ACC112 (cell line): ENCODE data around the gene PAX1.

Experiments used
- H2AFZ ChIP-seq: fragments of 200-600 bp; sonication (generic); one replicate; pipeline ENCODE4 v1.6.0; 2017; ENCODE audit warnings: antibody characterized with exemption, low read length; ENCODE audit not compliant: unreplicated experiment
- H3K27ac ChIP-seq: fragments of 200-600 bp; sonication (generic); 2 replicates; pipeline ENCODE4 v1.5.1; 2014; ENCODE audit warnings: low read depth, mild to moderate bottlenecking, antibody characterized with exemption, low read length, moderate library complexity
- H3K27me3 ChIP-seq: fragments of 200-600 bp; sonication (generic); 2 replicates; pipeline ENCODE4 v1.6.1; 2014; ENCODE audit warnings: mild to moderate bottlenecking, antibody characterized with exemption, low read length, moderate library complexity, mixed read lengths; ENCODE audit not compliant: insufficient read depth
- H3K36me3 ChIP-seq: fragments of 200-600 bp; sonication (generic); 2 replicates; pipeline ENCODE4 v1.6.1; 2016; ENCODE audit warnings: mild to moderate bottlenecking, antibody characterized with exemption, low read length, moderate library complexity, mixed read lengths; ENCODE audit not compliant: insufficient read depth
- H3K4me1 ChIP-seq: fragments of 200-600 bp; sonication (generic); one replicate; pipeline ENCODE4 v1.6.1; 2016; ENCODE audit warnings: low read length, mixed read lengths; ENCODE audit not compliant: insufficient read depth, unreplicated experiment, control insufficient read depth
- H3K4me3 ChIP-seq: fragments of 200-600 bp; sonication (generic); 2 replicates; pipeline ENCODE4 v1.5.1; 2014; ENCODE audit warnings: mild to moderate bottlenecking, low read depth, low read length
- H3K79me2 ChIP-seq: fragments of 200-600 bp; sonication (generic); one replicate; pipeline ENCODE4 v1.6.0; 2016; ENCODE audit warnings: low read length; ENCODE audit not compliant: control insufficient read depth, unreplicated experiment, insufficient read depth

The PAX1 gene

DNA sequence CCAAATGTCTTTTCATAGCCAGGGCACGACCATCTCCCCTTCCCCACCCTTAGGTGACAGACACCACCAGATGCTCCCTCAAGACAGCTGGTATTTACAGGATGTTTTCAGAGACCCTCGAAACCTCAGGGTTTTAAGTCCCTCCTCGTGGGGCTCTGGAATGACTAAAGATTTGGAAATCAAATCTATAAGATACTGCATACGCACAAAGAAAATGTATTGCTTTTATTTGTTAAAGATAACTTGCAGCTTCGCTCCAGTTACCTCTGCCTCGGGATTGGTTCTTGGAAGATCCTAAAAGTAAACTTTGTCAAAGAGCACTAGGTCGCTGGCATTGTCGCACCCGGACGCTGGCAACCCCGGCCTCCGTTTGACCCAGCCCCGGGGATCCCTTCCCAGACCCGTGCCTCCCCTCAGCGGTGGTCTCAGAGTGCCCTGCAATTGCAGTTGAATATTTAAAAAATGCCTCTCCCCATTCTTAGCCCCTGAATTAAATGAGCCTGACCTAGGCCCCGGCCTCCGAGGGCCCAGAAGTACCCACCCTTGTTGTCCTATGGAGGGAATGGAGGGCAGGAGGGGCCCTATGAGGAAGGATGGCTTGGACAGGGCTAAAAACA is 7.1 kb downstream of the PAX1 start:
- no peaks in the 10 kb centered on the region for H3K4me1 ChIP-seq
- H3K79me2 ChIP-seq, result no peaks in the 10 kb centered on the region
- H3K27ac ChIP-seq, result no peak overlapping the region
- H2AFZ ChIP-seq, result no peak overlapping the region
- H3K27me3 ChIP-seq, result peaks cover 36% of the 10 kb centered on the region; the same call in 1 of the 2 replicates
- H3K4me3 ChIP-seq, result no peak overlapping the region
- H3K36me3 ChIP-seq, result no peaks in the 10 kb centered on the region

DNA sequence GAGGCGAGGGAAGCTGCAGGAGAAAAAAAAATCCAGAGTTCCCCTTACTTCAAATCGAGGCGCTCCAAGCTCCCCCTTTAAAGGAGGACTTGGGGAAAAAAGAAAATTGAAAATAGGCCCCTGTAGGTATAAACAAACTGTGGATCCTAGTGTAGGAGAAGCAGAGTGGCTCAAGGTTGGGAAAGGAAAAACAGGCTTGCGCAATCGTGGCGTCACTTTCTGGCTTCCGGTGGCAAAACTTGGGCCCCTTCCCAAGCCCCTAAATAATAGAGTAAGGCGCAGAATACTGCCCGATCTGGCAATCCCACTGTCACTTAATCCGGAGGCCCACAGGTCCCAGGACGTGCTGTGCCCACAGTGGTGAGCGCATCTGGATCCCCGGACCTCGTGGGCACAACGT is 8.0 kb downstream of the PAX1 start:
- Histone ChIP-seq H3K4me3 (no peak overlapping the region), H3K27me3 (peaks cover 35% of the 10 kb centered on the region; the same call in 1 of the 2 replicates), H3K36me3 (no peaks in the 10 kb centered on the region), H3K27ac (no peak overlapping the region), H3K79me2 (no peaks in the 10 kb centered on the region), H3K4me1 (no peaks in the 10 kb centered on the region), H2AFZ (no peak overlapping the region)

DNA sequence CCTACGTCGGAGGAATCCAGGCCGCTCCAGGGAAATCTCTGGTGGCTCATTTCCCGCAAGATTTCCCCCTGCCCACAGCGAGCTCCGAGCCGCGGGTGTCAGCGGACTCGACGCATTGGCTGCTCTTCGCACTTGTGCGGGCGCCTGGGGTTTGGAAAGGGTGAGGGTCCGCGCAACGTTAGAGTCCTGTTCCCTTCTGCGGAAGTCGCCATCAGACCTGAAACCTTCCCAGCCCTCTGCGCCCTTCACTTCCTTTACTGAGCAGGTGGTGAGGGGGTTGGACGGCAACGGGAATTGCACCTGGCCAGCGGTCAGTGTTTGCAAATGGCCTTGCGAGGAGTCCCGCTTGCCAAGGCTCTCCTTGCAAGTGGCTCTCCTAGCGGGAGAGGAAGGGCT is 8.4 kb downstream of the PAX1 start:
- H3K36me3 ChIP-seq, result no peaks in the 10 kb centered on the region
- H3K79me2 ChIP-seq, result no peaks in the 10 kb centered on the region
- H2AFZ ChIP-seq, result no peak overlapping the region
- no peaks in the 10 kb centered on the region for H3K4me1 ChIP-seq
- H3K27me3 ChIP-seq, result peaks cover 35% of the 10 kb centered on the region; the same call in 1 of the 2 replicates
- H3K27ac ChIP-seq, result no peak overlapping the region
- H3K4me3 ChIP-seq, result no peak overlapping the region

- no peak overlapping the region for H3K27ac ChIP-seq
- peaks cover 35% of the 10 kb centered on the region; the same call in 1 of the 2 replicates for H3K27me3 ChIP-seq
- no peak overlapping the region for H2AFZ ChIP-seq
- H3K79me2 ChIP-seq, result no peaks in the 10 kb centered on the region
- H3K4me1 ChIP-seq, result no peaks in the 10 kb centered on the region
- no peaks in the 10 kb centered on the region for H3K36me3 ChIP-seq
- H3K4me3 ChIP-seq, result no peak overlapping the region
Measured at GRCh38 chr20:21714297-21715192, 9.1 kb downstream of the PAX1 start.

GRCh38 chr20:21715193-21715881 is 9.9 kb downstream of the PAX1 start:
- Histone ChIP-seq H3K79me2 (no peaks in the 10 kb centered on the region), H3K27ac (no peak overlapping the region), H3K4me1 (no peaks in the 10 kb centered on the region), H2AFZ (no peak overlapping the region), H3K27me3 (peaks cover 35% of the 10 kb centered on the region; the same call in 1 of the 2 replicates), H3K36me3 (no peaks in the 10 kb centered on the region), H3K4me3 (no peak overlapping the region)

DNA sequence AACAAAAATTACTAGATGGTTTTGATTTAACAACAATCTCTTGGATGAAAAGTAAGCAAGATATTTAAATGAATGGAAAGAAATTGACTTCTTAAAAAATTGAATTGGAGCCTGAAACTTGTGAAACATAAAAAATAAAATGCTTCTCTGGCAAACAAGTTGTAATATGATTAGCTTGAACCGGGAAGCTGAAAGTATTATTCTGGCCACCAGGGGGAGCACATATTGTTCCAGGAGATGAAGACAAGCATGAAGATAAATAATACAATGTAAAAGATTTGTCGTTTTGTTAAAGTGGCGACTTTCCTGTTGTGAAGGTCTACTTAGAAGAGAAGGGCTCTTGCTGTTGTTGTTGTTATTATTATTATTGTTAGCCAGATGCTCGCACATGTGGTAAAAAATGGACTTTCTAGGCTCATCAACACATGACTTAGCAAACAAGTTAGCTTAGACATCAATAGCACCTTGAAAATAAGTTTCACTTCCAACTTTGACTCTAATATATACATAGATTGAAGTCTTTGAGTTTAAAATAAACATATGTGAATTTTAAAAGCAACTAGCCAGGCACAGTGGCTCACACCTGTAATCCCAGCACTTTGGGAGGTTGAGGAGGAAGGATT is 14.2 kb downstream of the PAX1 start:
- no peak overlapping the region for H2AFZ ChIP-seq
- H3K36me3 ChIP-seq, result no peaks in the 10 kb centered on the region
- H3K4me1 ChIP-seq, result no peaks in the 10 kb centered on the region
- 0 out of 2 replicates have a peak overlapping the region, but pooled peaks have one; percentile 43 for H3K4me3 ChIP-seq
- H3K27me3 ChIP-seq, result peaks cover 13% of the 10 kb centered on the region; the same call in 1 of the 2 replicates
- H3K27ac ChIP-seq, result no peak overlapping the region
- H3K79me2 ChIP-seq, result no peaks in the 10 kb centered on the region

DNA sequence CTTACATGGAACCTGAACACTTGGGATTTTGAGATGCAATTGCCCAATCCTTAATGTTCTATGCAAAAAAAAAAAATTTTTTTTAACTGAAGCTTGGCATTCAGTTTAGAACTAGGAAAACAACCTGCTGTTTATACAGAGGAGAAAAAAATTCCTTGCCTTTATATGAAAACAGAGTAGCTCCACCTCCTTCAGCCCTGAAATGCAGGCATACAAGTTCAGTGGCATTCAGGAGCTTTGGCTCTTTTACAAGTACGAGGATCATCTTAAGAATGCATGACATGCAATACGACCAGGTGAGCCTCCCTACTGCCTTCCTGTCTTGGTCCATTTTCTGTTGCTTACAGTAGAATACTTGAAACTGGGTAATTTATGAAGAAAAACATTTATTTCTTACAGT is 20.4 kb downstream of the PAX1 start:
- Histone ChIP-seq H2AFZ (no peak overlapping the region), H3K27me3 (no peaks in the 10 kb centered on the region), H3K27ac (no peak overlapping the region), H3K4me3 (no peak overlapping the region), H3K79me2 (no peaks in the 10 kb centered on the region), H3K4me1 (no peaks in the 10 kb centered on the region), H3K36me3 (no peaks in the 10 kb centered on the region)

DNA sequence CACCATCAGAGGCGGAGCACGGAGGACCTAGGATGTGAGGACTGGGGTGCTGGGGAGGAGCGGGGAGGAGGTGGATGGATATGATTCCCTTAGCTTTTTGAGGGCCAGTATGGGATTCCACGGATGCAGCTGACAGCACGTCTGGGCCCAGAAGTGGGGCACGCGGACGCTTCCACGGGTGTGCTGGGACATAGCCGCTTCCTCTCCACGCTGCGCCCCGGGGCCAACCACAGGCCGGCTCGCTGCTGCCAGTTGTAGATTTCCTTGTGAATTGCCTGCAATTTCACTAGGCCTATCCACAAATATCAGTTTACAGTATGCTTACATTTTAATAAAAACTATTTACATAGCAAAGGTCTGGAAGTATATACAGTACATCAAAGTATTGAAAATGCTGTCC is 23.9 kb downstream of the PAX1 start:
- no peak overlapping the region for H3K4me3 ChIP-seq
- H2AFZ ChIP-seq, result no peak overlapping the region
- H3K27me3 ChIP-seq, result no peaks in the 10 kb centered on the region
- H3K4me1 ChIP-seq, result no peaks in the 10 kb centered on the region
- H3K79me2 ChIP-seq, result no peaks in the 10 kb centered on the region
- no peaks in the 10 kb centered on the region for H3K36me3 ChIP-seq
- H3K27ac ChIP-seq, result no peak overlapping the region

GRCh38 chr20:21739161-21739560 is 33.7 kb downstream of the PAX1 start:
- Histone ChIP-seq H3K4me3 (no peak overlapping the region), H3K27me3 (no peaks in the 10 kb centered on the region), H3K79me2 (no peaks in the 10 kb centered on the region), H3K36me3 (no peaks in the 10 kb centered on the region), H2AFZ (no peak overlapping the region), H3K4me1 (no peaks in the 10 kb centered on the region), H3K27ac (no peak overlapping the region)

DNA sequence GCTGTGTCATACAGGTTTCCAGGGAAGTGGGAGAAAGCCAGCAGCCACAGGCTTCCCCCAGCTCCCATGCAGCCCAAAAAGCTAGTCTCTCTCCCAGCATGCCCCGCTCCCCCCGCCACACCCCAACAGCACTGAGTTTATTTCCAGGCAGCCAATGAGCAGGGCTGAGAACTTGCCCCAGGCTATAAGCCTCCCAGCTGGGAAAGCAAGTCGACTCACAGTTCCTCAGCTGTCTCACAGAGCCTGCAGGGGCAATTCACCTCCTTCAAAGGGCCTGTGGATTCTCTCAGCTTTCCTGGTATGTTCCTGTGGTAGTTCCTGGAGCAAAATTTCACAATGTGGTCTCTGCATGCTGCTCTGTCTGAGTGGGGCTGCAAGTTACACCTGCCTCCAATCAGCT is 34.2 kb downstream of the PAX1 start:
- Histone ChIP-seq H3K36me3 (no peaks in the 10 kb centered on the region), H3K79me2 (no peaks in the 10 kb centered on the region), H3K4me1 (no peaks in the 10 kb centered on the region), H3K4me3 (no peak overlapping the region), H3K27me3 (no peaks in the 10 kb centered on the region), H3K27ac (no peak overlapping the region), H2AFZ (no peak overlapping the region)
